GM18870 (cell line): ENCODE measurements around the gene GSX1.
"Not testable (repeated sequence)": the region's sequence is repeated elsewhere in the genome, so short reads cannot be mapped to it uniquely, and the experiment has no call there.

Experiments
- ATAC-seq: cut with Tn5 transposase; IDR thresholded peaks from one replicate; pipeline ENCODE4 v1.9.1; 2021; ENCODE audit warnings: moderate library complexity; ENCODE audit not compliant: unreplicated experiment

The GSX1 gene

GRCh38 chr13:27793507-27794367 lies 1.5 kb downstream of the GSX1 start:
- no peak for ATAC-seq

GRCh38 chr13:27794368-27794691 lies 2.0 kb downstream of the GSX1 start:
- ATAC-seq = no peak

DNA sequence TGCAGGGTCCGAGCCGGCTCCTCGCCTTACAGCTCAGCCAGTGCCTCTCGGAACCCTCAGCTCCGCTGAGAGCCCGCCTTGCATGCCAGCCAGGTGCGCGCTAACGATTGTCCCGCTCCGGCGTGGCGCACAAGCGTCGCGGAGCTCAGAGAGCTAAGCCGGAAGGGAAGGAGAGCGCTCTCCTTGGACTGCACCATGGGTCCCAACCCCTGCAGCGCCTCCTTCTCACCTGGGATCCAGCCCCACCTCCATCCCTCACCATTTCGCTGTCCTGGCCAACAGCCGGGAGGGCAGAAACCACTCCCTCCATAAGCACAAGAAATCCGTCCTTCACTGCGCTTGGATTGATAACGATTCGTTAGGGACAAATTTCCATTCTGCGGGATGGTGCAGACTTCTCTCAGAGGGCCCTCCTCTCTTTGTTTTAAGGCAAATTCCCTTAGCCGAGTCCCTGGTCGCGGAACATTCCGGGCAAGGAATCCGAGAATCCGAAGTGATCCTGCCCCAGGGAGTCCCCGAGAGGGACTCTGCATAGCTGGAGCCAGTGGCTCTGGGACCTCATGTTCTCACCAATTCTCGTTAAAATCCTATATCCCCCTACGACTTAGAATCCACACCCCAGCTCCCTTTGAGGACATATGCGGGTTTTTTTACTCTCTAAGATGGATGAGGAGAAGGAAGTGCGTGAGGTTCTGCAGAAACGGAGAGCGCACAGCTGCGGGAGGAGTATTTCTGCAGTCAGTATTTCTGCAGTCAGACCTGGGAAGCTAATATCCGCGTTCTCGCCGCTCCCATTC lies 2.8 kb downstream of the GSX1 start:
- no peak for ATAC-seq

- no peak for ATAC-seq
Observed at GRCh38 chr13:27795718-27796019, 3.4 kb downstream of the GSX1 start.

DNA sequence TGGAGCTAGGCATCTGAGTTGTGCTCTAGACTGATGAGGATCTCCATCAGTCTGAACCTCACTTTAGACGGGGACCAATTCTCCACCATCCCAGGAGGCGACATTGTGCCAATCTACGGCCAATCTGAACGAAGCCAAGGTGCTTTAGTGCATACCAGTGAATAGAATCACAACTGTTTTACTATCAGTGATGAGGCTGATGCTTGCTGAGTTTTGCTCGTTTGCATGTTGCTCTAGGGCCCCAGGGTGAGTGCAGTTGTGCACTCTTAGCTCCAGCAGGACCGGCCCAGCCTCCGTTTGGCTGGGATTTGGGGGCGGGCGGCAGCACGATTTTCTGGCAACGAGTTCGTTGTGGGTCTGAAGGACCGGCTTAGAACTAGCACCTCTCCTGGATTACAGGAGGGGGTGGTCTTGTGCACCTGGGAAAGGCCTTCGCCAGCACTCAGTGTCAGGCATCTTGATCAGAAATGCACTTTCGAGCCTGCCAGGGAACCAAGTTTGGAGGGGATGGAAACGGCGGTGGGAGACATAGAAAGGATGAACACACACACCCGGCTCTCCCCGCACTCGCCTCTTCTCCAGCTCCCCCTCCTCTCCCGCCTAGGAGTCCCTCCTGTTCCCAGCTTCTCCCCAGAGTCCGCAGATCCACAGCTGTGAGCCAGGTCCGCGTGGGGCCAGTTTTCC lies 4.4 kb downstream of the GSX1 start:
- no peak for ATAC-seq

GRCh38 chr13:27797228-27797624 lies 4.9 kb downstream of the GSX1 start:
- ATAC-seq = no peak

DNA sequence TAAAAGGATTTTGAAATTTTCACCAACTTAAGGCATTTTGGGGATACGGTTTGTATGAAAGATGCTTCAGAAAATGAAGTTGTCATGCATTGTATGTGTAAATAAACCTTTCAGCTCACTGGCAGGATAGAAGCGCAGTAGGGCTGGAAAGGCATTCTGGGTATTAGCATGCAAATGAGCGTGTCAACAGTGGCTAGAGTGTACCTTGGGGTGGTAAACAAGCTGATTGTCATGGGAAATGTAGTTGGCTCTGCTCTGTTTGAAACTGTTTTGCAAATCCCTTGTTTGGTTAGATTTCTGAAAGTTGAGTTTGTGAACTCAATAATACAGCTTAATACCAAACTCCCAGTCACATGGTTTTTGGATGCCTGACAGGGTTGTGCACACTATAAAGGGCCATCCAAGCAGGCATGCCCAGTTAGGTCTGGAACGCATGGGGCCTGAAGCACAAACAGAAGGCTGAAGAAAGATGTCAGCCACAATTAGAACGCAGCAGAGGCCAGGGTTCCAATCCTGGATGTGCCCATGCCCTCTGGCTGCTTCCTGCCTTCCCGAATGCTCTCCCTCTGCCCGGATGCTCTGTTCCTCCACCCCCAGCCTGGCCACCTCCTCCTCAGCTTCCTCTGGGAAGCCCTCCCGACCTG lies 14.6 kb downstream of the GSX1 start:
- no peak for ATAC-seq

DNA sequence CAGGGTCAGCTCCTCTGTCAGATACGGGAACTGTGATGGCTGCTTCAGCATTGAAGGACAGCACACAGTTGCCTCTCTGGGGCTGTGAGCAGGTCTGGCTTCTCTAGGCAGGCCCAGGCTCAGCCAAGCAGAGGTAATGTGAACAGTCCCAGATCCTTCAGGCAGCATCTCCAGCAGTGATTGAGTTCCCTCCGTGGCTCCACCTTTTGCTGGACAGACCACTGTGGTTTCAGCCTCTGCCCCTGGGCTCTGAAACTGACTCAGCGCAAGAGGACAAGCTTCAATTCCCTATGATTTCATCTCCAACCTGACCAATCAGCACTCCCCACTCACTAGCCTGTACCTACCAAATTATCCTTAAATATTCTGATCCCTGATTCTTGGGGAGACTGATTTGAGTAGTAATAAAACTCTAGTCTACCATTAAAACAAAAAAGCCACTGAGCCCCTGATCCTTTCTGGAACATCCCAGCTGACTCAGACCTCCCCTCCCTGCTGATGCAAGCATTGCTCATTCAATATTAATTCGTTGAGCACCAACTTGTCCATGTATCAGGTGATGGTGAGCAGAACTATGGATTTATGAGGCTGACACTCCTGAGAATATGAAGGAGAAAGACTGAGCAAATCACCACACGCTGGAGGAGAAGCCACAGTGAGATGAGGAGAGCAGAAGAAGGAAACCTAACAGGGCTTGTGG lies 16.7 kb downstream of the GSX1 start:
- ATAC-seq = no peak

DNA sequence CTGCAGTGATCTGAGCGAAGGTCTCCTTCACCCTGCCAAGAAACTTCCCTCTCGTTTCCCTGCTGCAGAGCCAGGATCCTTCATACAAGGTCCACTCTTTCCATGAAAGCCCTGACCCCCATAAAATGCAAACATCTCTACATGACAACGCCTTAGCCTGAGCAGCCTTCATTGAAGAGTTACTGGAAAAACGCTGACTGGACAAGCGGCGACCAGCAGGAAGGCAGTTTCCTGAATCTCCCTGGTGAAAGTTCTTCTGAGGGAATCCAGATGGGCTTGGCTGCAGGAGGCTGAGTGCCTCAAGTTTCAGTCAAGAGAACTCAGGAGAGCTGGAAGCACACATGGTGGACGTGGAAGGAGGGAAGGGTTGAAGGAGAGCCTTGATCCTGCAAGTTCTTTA lies 17.7 kb downstream of the GSX1 start:
- no peak for ATAC-seq

- no peak for ATAC-seq
Observed at GRCh38 chr13:27810461-27810860, 18.2 kb downstream of the GSX1 start.

DNA sequence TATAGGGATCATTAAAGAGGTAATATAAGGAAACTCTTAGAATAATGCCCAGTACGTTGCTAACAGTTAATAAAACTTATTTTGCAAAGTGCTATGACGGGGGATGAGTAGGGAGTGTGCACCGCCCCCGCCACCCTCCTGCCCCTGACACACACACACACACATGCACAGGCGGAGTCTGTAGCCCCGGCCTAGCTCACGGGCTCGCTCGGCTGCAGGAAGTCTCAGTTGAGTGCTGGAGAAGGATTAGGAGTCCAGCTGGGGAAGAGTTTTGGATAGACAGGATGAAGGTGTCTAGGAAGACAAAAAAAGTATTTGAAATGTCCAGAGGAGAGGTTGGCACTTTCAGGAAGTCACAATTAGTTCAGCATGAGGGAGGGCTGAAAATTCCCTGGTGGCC lies 21.5 kb downstream of the GSX1 start:
- ATAC-seq = no peak

GRCh38 chr13:27817832-27818231 lies 25.5 kb downstream of the GSX1 start:
- ATAC-seq = not testable (repeated sequence)

GRCh38 chr13:27820524-27821482 lies 28.5 kb downstream of the GSX1 start:
- ATAC-seq = no peak

- ATAC-seq = no peak
Observed at GRCh38 chr13:27821566-27821965, 29.3 kb downstream of the GSX1 start.

- ATAC-seq = no peak
Observed at GRCh38 chr13:27822258-27822872, 30.1 kb downstream of the GSX1 start.

DNA sequence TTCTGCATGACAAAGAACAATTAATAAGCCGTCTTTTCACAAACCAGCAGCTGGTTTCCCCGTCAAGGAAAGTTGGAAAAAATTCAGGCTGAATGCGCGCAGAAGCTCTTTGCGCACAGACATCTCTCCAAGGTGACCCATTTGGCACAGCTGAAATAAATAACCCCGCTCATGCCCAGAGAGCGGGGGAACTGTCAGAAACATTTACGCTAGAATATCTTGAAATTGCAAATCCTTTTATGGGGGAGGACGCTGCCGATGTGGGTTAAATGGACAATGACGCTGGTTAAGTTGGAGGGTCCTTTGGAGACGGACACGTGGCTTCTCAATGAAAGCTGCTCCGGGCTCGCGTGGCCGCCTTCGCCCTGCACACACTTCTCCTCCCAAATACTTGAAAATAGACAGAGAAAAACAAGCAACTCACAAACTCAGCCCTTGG lies 30.6 kb downstream of the GSX1 start:
- no peak for ATAC-seq

- no peak for ATAC-seq
Observed at GRCh38 chr13:27824121-27824520, 31.8 kb downstream of the GSX1 start.

DNA sequence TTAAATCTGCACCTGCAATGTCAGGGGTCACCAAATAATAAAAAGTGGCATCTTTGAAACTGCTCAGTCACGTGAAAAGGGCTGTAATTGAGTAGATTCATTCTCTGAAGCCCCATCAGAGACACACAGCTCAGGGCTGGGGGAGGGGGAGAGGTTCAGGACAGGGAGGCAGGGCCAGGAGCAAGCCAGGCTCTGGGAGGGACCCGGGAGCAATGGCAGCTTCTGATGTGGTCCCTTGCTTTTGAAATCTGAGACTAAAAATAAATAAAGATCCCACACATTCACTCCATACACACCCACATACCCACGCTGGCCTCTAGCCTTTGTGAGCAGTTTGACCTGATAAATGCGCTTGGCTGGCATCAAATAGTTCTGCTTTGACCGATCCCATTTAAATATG lies 32.8 kb downstream of the GSX1 start:
- ATAC-seq = no peak
